ENCODE results near the gene FAM32A.
A peak's percentile ranks its signal among the peaks of the same experiment; 100 is the strongest.

Gene FAM32A

GRCh38 chr19:16206046-16206605, 20.9 kb downstream of the FAM32A start:
- DNase-seq (ENCODE audit: insufficient read length, low spot score) (no peak), FAIRE-seq (no peak)
- TF ChIP-seq PAX5 (IDR thresholded peaks at IDR 0.05; ENCODE audit: insufficient read depth, low read length, severe bottlenecking) (no peak), POLR2A (IDR thresholded peaks at IDR 0.05; ENCODE audit: low read depth, low read length) (no peak), SPI1 (IDR thresholded peaks at IDR 0.05; ENCODE audit: low read depth, low read length) (no peak), POU2F2 (IDR thresholded peaks at IDR 0.05; ENCODE audit: low read depth, low read length) (no peak), TAF1 (IDR thresholded peaks at IDR 0.05; ENCODE audit: low read depth, low read length) (no peak), POLR2AphosphoS5 (IDR thresholded peaks at IDR 0.05; ENCODE audit: low read depth, low read length) (no peak; the same call in none of the 2 replicates)

GRCh38 chr19:16206637-16207036, 21.4 kb downstream of the FAM32A start:
- FAIRE-seq (no peak), DNase-seq (ENCODE audit: insufficient read length, low spot score) (no peak)
- 0 out of 2 replicates have a peak, but pooled peaks have one; percentile 19 for TF ChIP-seq POLR2A (IDR thresholded peaks at IDR 0.05; ENCODE audit: low read depth, low read length)
- TF ChIP-seq POU2F2 (IDR thresholded peaks at IDR 0.05; ENCODE audit: low read depth, low read length), result no peak

- TF ChIP-seq POU2F2 (IDR thresholded peaks at IDR 0.05; ENCODE audit: low read depth, low read length), result no peak
- TF ChIP-seq POLR2AphosphoS5 (IDR thresholded peaks at IDR 0.05; ENCODE audit: low read depth, low read length), result no peak
- TF ChIP-seq SPI1 (IDR thresholded peaks at IDR 0.05; ENCODE audit: low read depth, low read length), result no peak
- no peak for TF ChIP-seq PAX5 (IDR thresholded peaks at IDR 0.05; ENCODE audit: insufficient read depth, low read length, severe bottlenecking)
- TF ChIP-seq POLR2A (IDR thresholded peaks at IDR 0.05; ENCODE audit: low read depth, low read length), result no peak
- no peak for TF ChIP-seq TAF1 (IDR thresholded peaks at IDR 0.05; ENCODE audit: low read depth, low read length)
- no peak for DNase-seq (ENCODE audit: insufficient read length, low spot score)
- no peak for FAIRE-seq
Measured at GRCh38 chr19:16207063-16207462, 21.9 kb downstream of the FAM32A start.

GRCh38 chr19:16207490-16208025, 22.3 kb downstream of the FAM32A start:
- FAIRE-seq, result no peak
- no peak for DNase-seq (ENCODE audit: insufficient read length, low spot score)
- TF ChIP-seq POU2F2 (IDR thresholded peaks at IDR 0.05; ENCODE audit: low read depth, low read length) (no peak), PAX5 (IDR thresholded peaks at IDR 0.05; ENCODE audit: insufficient read depth, low read length, severe bottlenecking) (no peak), POLR2A (IDR thresholded peaks at IDR 0.05; ENCODE audit: low read depth, low read length) (no peak), TAF1 (IDR thresholded peaks at IDR 0.05; ENCODE audit: low read depth, low read length) (no peak), POLR2AphosphoS5 (IDR thresholded peaks at IDR 0.05; ENCODE audit: low read depth, low read length) (no peak), SPI1 (IDR thresholded peaks at IDR 0.05; ENCODE audit: low read depth, low read length) (no peak)

GRCh38 chr19:16208064-16208759, 23.0 kb downstream of the FAM32A start:
- DNase-seq (ENCODE audit: insufficient read length, low spot score) (no peak), FAIRE-seq (no peak)
- TF ChIP-seq TAF1 (IDR thresholded peaks at IDR 0.05; ENCODE audit: low read depth, low read length) (no peak), PAX5 (IDR thresholded peaks at IDR 0.05; ENCODE audit: insufficient read depth, low read length, severe bottlenecking) (no peak), SPI1 (IDR thresholded peaks at IDR 0.05; ENCODE audit: low read depth, low read length) (no peak), POLR2A (IDR thresholded peaks at IDR 0.05; ENCODE audit: low read depth, low read length) (no peak), POU2F2 (IDR thresholded peaks at IDR 0.05; ENCODE audit: low read depth, low read length) (no peak), POLR2AphosphoS5 (IDR thresholded peaks at IDR 0.05; ENCODE audit: low read depth, low read length) (no peak)

GRCh38 chr19:16208847-16209665, 23.8 kb downstream of the FAM32A start:
- FAIRE-seq (no peak), DNase-seq (ENCODE audit: insufficient read length, low spot score) (no peak)
- TF ChIP-seq SPI1 (IDR thresholded peaks at IDR 0.05; ENCODE audit: low read depth, low read length), result no peak
- no peak for TF ChIP-seq POU2F2 (IDR thresholded peaks at IDR 0.05; ENCODE audit: low read depth, low read length)
- TF ChIP-seq POLR2A (IDR thresholded peaks at IDR 0.05; ENCODE audit: low read depth, low read length), result no peak
- no peak for TF ChIP-seq PAX5 (IDR thresholded peaks at IDR 0.05; ENCODE audit: insufficient read depth, low read length, severe bottlenecking)
- TF ChIP-seq POLR2AphosphoS5 (IDR thresholded peaks at IDR 0.05; ENCODE audit: low read depth, low read length), result no peak
- no peak for TF ChIP-seq TAF1 (IDR thresholded peaks at IDR 0.05; ENCODE audit: low read depth, low read length)

- FAIRE-seq (no peak), DNase-seq (ENCODE audit: insufficient read length, low spot score) (no peak)
- TF ChIP-seq POU2F2 (IDR thresholded peaks at IDR 0.05; ENCODE audit: low read depth, low read length), result no peak
- no peak for TF ChIP-seq POLR2A (IDR thresholded peaks at IDR 0.05; ENCODE audit: low read depth, low read length)
Measured at GRCh38 chr19:16210168-16210567, 25.0 kb downstream of the FAM32A start.

- FAIRE-seq (no peak), DNase-seq (ENCODE audit: insufficient read length, low spot score) (no peak)
- TF ChIP-seq POLR2A (IDR thresholded peaks at IDR 0.05; ENCODE audit: low read depth, low read length) (no peak), TAF1 (IDR thresholded peaks at IDR 0.05; ENCODE audit: low read depth, low read length) (no peak), SPI1 (IDR thresholded peaks at IDR 0.05; ENCODE audit: low read depth, low read length) (no peak), POU2F2 (IDR thresholded peaks at IDR 0.05; ENCODE audit: low read depth, low read length) (no peak), POLR2AphosphoS5 (IDR thresholded peaks at IDR 0.05; ENCODE audit: low read depth, low read length) (no peak), PAX5 (IDR thresholded peaks at IDR 0.05; ENCODE audit: insufficient read depth, low read length, severe bottlenecking) (no peak)
Measured at GRCh38 chr19:16213076-16213475, 27.9 kb downstream of the FAM32A start.
